Neural cell (in vitro differentiated cells): Measurements from ENCODE around the gene ERG28. TPM values are rescaled to one million over a fixed set of nuclear protein-coding genes. Genes with fewer than 3 reads are reported as not detected.

Experiments used
- H2AFZ ChIP-seq: fragments of 200-600, 300-800 bp; sonication (generic), shearing (Covaris generic); 2 replicates; pipeline ENCODE4 v1.6.0; 2014; ENCODE audit warnings: low read depth, mild to moderate bottlenecking, antibody characterized with exemption, low read length, moderate library complexity
- H3F3A ChIP-seq: fragments of 200-600 bp; shearing (Covaris generic); 2 replicates; pipeline ENCODE4 v1.6.1; 2016; ENCODE audit warnings: mild to moderate bottlenecking, moderate library complexity, mixed read lengths, antibody characterized with exemption, low read length; ENCODE audit not compliant: insufficient read depth, poor library complexity, severe bottlenecking
- H3K27ac ChIP-seq: fragments of 200-600, 300-800 bp; sonication (generic), shearing (Covaris generic); 2 replicates; pipeline ENCODE4 v1.5.1; 2014; ENCODE audit warnings: mild to moderate bottlenecking, low read length, moderate library complexity
- H3K27me3 ChIP-seq: fragments of 300-800, 200-600 bp; sonication (generic), shearing (Covaris generic); 2 replicates; pipeline ENCODE4 v1.6.0; 2014; ENCODE audit warnings: mild to moderate bottlenecking, low read depth, low read length, moderate library complexity; ENCODE audit not compliant: insufficient read depth
- H3K36me3 ChIP-seq: fragments of 300-800, 200-600 bp; sonication (generic), shearing (Covaris generic); 2 replicates; pipeline ENCODE4 v1.5.1; 2014; ENCODE audit warnings: mild to moderate bottlenecking, antibody characterized with exemption, low read length, moderate library complexity; ENCODE audit not compliant: insufficient read depth
- H3K4me2 ChIP-seq: fragments of 300-800, 200-600 bp; sonication (generic), shearing (Covaris generic); 2 replicates; pipeline ENCODE4 v1.6.0; 2014; ENCODE audit warnings: mild to moderate bottlenecking, low read length
- H3K4me3 ChIP-seq: fragments of 300-800, 200-600 bp; sonication (generic), shearing (Covaris generic); 2 replicates; pipeline ENCODE4 v1.5.1; 2014; ENCODE audit warnings: mild to moderate bottlenecking, low read length, moderate library complexity
- H3K79me2 ChIP-seq: fragments of 200-600 bp; shearing (Covaris generic); replicated peaks from 2 replicates; pipeline ENCODE4 v1.6.0; 2014; ENCODE audit warnings: mild to moderate bottlenecking, low read length, moderate library complexity; ENCODE audit not compliant: insufficient read depth
- H3K9ac ChIP-seq: fragments of 300-800, 200-600 bp; sonication (generic), shearing (Covaris generic); 2 replicates; pipeline ENCODE4 v1.6.1; 2016; ENCODE audit warnings: mild to moderate bottlenecking, low read length, mixed read lengths
- H3K9me2 ChIP-seq: fragments of 200-600 bp; shearing (Covaris generic); 2 replicates; pipeline ENCODE4 v1.6.1; 2016; ENCODE audit warnings: mild to moderate bottlenecking, low read length, mixed read lengths; ENCODE audit not compliant: insufficient read depth
- H3K9me3 ChIP-seq: fragments of 200-600, 300-800 bp; sonication (generic), shearing (Covaris generic); 2 replicates; pipeline ENCODE4 v1.6.1; 2016; ENCODE audit warnings: mild to moderate bottlenecking, mixed run types, low read length, moderate library complexity, mixed read lengths
- H4K20me1 ChIP-seq: fragments of 200-600 bp; shearing (Covaris generic); 2 replicates; pipeline ENCODE4 v1.6.1; 2016; ENCODE audit warnings: mild to moderate bottlenecking, mixed run types; ENCODE audit not compliant: insufficient read depth
- CTCF ChIP-seq: fragments of 450-650 bp; IDR thresholded peaks from 2 replicates; pipeline ENCODE4 v1.5.1; 2014; ENCODE audit warnings: antibody characterized with exemption, mild to moderate bottlenecking, moderate library complexity; ENCODE audit not compliant: poor library complexity, severe bottlenecking
- EP300 ChIP-seq: fragments of 450-650 bp; conservative IDR thresholded peaks from 2 replicates; pipeline ENCODE4 v1.6.1; 2014; ENCODE audit warnings: antibody characterized with exemption, mild to moderate bottlenecking, moderate library complexity; ENCODE audit not compliant: poor library complexity, severe bottlenecking
- EZH2 ChIP-seq: fragments of 200-600, 300-800 bp; shearing (Covaris generic), sonication (generic); IDR thresholded peaks from 2 replicates; pipeline ENCODE4 v1.6.1; 2014; ENCODE audit warnings: antibody characterized with exemption, low read length, borderline replicate concordance, mild to moderate bottlenecking; ENCODE audit not compliant: insufficient read depth, poor library complexity, severe bottlenecking
- MXI1 ChIP-seq: fragments of 450-650 bp; conservative IDR thresholded peaks from 2 replicates; pipeline ENCODE4 v1.6.1; 2014; ENCODE audit warnings: antibody characterized with exemption, mild to moderate bottlenecking; ENCODE audit not compliant: poor library complexity, severe bottlenecking
- POLR2AphosphoS5 ChIP-seq: IDR thresholded peaks from 2 replicates; pipeline ENCODE4 v1.6.1; 2012
- RAD21 ChIP-seq: fragments of 450-650 bp; conservative IDR thresholded peaks from 2 replicates; pipeline ENCODE4 v1.6.1; 2014; ENCODE audit warnings: antibody characterized with exemption, mild to moderate bottlenecking, moderate library complexity
- REST ChIP-seq: IDR thresholded peaks from 2 replicates; pipeline ENCODE4 v1.6.1; 2012; ENCODE audit warnings: borderline replicate concordance
- SMC3 ChIP-seq: fragments of 450-650 bp; conservative IDR thresholded peaks from 2 replicates; pipeline ENCODE4 v1.6.1; 2014; ENCODE audit warnings: antibody characterized with exemption, mild to moderate bottlenecking, moderate library complexity; ENCODE audit not compliant: poor library complexity
- TAF1 ChIP-seq: IDR thresholded peaks from 2 replicates; pipeline ENCODE4 v1.6.1; 2012; ENCODE audit warnings: low read depth
- polyA plus RNA-seq: library from polyadenylated mRNA; depleted of rRNA; stranded (reverse); fragments of >200 nt; gene quantifications from 2 replicates; pipeline ENCODE4 v1.2.3, GENCODE V29; 2014

Gene ERG28
- polyA plus RNA-seq, 1 donor from 2014 or later: 23.4 TPM

DNA sequence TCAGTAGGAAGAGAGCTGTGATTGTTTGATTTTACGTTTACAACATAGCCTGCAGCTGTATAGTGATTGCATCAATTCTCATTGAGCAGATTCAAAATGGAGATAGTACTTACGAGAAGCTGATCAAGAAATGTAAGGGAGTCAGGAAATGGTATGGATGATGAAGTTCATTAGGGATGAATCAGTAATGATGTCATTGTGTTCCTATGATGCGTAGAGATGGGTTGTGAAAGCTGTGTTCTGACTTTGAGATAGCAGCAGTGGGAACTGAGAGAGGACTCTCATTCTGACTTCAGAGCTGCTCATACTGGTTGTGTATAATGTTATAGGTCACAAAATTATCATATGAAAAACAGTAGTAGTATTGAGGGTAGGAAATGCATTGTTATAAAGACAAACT is 44.3 kb upstream of the ERG28 start:
- no peaks in the 10 kb centered on the region for H3K79me2 ChIP-seq
- no peak overlapping the region for H3K9ac ChIP-seq
- no peak overlapping the region for H3K27ac ChIP-seq
- H2AFZ ChIP-seq: no peak overlapping the region
- TF ChIP-seq CTCF (no peak), RAD21 (no peak), REST (no peak), POLR2AphosphoS5 (no peak), SMC3 (no peak), EP300 (no peak), MXI1 (no peak), TAF1 (no peak), EZH2 (no peak)
- H3K27me3 ChIP-seq: no peaks in the 10 kb centered on the region
- H3F3A ChIP-seq: no peaks in the 10 kb centered on the region
- H3K9me2 ChIP-seq: no peaks in the 10 kb centered on the region
- H3K36me3 ChIP-seq: no peaks in the 10 kb centered on the region
- no peak overlapping the region for H3K4me3 ChIP-seq
- H3K4me2 ChIP-seq: no peak overlapping the region
- no peaks in the 10 kb centered on the region for H4K20me1 ChIP-seq
- H3K9me3 ChIP-seq: no peaks in the 10 kb centered on the region

DNA sequence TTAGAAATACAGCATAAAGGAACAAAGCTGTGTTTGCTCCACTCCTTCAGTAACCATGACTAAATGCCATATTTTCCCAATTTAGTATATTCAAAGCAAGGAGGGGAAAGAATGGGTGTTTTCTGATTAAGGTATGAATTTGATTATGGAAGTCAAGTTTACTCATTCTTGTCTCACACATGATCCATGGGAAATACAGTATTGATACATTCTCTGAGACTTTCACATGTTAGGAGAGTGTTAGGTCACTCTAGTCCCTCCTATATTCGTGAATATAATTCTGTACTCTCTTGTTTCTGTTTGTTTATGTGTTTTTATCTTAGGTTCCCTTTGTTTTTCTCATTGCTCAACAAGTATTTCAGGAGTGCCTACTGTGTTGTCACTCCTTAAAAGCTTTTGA is 42.8 kb upstream of the ERG28 start:
- H4K20me1 ChIP-seq: no peaks in the 10 kb centered on the region
- H3K36me3 ChIP-seq: no peaks in the 10 kb centered on the region
- H3F3A ChIP-seq: no peaks in the 10 kb centered on the region
- no peak overlapping the region for H3K4me2 ChIP-seq
- no peak overlapping the region for H3K27ac ChIP-seq
- no peaks in the 10 kb centered on the region for H3K79me2 ChIP-seq
- H3K9me3 ChIP-seq: no peaks in the 10 kb centered on the region
- H3K9me2 ChIP-seq: no peaks in the 10 kb centered on the region
- TF ChIP-seq RAD21 (no peak), REST (no peak), MXI1 (no peak), TAF1 (no peak), CTCF (no peak), EZH2 (no peak), SMC3 (no peak), EP300 (no peak), POLR2AphosphoS5 (no peak)
- no peak overlapping the region for H3K4me3 ChIP-seq
- no peaks in the 10 kb centered on the region for H3K27me3 ChIP-seq
- H3K9ac ChIP-seq: no peak overlapping the region
- no peak overlapping the region for H2AFZ ChIP-seq
